ENCODE results near the gene C11orf68. TPM values are rescaled to one million over a fixed set of nuclear protein-coding genes. Genes with fewer than 3 reads are reported as not detected.

C11orf68 gene
- polyA plus RNA-seq, 1 experiment, result 32.9 TPM

DNA sequence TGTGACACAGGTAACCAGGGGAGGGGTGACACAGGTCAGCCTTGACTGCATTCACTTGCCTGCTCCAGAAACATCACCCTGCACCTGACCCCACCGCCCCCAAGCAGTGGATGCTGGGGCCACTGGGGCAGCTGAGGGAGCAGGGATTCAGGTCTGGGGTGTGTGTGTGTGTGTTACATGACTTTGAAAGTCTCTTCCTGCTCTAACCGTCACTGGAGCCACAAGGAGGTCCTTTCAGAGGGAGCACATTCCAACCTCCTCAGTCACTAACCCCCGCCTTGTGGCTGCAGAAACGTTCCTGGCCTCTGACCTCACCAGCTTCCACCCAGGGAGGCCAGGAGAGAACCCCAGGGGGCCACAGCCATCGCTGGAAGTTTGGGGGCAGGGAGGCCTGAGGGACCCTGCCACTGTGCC, 15.8 kb downstream of the C11orf68 start:
- H3K9me3 ChIP-seq (ENCODE audit: control insufficient read depth, insufficient read depth, low read length), result no peaks in the 10 kb centered on the region; the same call in 1 of the 2 replicates
- no peak for TF ChIP-seq CTCF (IDR thresholded peaks at IDR 0.05; ENCODE audit: low read depth, low read length)
- 0 out of 2 replicates have a peak overlapping the region, but pooled peaks have one; percentile 17 for H3K4me3 ChIP-seq (ENCODE audit: low read depth, low read length)
- peak overlapping the region; percentile 87 for H3K27ac ChIP-seq (ENCODE audit: low read depth, low read length)
- H3K27me3 ChIP-seq (ENCODE audit: control insufficient read depth, insufficient read depth, low read length), result no peaks in the 10 kb centered on the region
- ChIA-PET POLR2A (interaction anchor here (6.4 to 6.7 kb wide), 2 partner anchors 11 to 13 kb away, joined by 98 to 153 read pairs; partner anchors contain the start of genes CCDC85B and FIBP), CTCF (interaction anchor here (4.1 kb wide), 1 partner anchor 14 kb away, joined by 30 read pairs; the partner anchor contains the start of genes CCDC85B and FIBP)
- no peak for DNase-seq (ENCODE audit: low read depth, low spot score)

GRCh38 chr11:65900899-65901180, 18.0 kb downstream of the C11orf68 start:
- no peak for DNase-seq (ENCODE audit: low read depth, low spot score)
- POLR2A ChIA-PET, result interaction anchor here (0.6 to 6.7 kb wide), 11 partner anchors 11 to 1507 kb away, joined by 3 to 153 read pairs (median 4); partner anchors contain the start of genes C11orf68, CCDC85B, CFL1 and FIBP
- Histone ChIP-seq H3K27me3 (ENCODE audit: control insufficient read depth, insufficient read depth, low read length) (no peaks in the 10 kb centered on the region), H3K4me3 (ENCODE audit: low read depth, low read length) (no peak overlapping the region), H3K27ac (ENCODE audit: low read depth, low read length) (peak overlapping the region; percentile 87), H3K9me3 (ENCODE audit: control insufficient read depth, insufficient read depth, low read length) (no peaks in the 10 kb centered on the region; the same call in 1 of the 2 replicates)
- TF ChIP-seq CTCF (IDR thresholded peaks at IDR 0.05; ENCODE audit: low read depth, low read length), result no peak
- CTCF ChIA-PET, result interaction anchor here (0.6 to 4.1 kb wide), 4 partner anchors 11 to 33 kb away, joined by 3 to 30 read pairs (median 6); partner anchors contain the start of genes CCDC85B and FIBP

DNA sequence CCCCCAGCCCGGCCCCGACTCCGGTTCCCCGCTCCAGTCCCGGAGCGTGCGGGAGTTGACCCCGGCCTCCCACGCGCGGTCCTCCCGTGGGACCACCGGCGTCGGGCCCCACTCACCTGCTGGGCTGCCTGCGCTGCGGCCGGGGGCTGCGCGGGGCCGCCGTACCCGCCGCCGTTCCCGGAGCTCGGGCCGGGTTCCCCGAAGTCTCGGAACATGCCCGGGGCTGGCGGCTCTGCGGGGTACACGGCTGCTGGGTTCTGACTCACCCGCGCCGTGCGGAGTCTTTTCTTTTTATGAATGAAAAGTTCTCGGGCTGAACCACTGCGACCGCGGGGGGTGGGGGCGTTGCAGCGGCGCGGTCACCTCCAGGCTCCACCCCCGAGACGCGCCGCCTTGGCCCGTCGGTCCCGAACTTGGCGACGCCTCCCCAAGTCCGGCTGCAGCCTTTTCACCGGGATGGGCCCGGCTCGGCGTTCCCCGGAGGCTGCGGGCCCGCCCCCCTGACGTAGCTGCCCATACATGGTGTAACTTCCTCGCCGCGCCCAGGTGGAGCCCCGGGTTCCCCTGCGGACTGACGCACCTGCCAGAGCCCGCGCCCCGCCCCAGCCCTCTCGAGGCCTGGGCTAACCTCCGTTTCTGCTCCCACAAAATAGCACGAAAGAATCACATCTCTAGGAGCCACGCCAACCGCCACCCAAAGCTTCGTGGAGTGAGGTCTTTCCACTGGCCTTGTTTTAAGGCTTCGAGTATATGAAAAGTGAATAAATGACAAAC, 18.6 kb downstream of the C11orf68 start, which contains the start of gene FOSL1:
Gene FOSL1, minus strand, starts transcription at position 264 of the 774 bp plus-strand sequence. Its CDS starts 49 bp downstream, at position 215.
- no peaks in the 10 kb centered on the region for H3K27me3 ChIP-seq (ENCODE audit: control insufficient read depth, insufficient read depth, low read length)
- peak; percentile 89 for DNase-seq (ENCODE audit: low read depth, low spot score)
- CTCF ChIA-PET, result interaction anchor here (0.6 to 5.1 kb wide), 4 partner anchors 11 to 34 kb away, joined by 3 to 33 read pairs (median 19); partner anchors contain the start of genes CCDC85B and FIBP
- H3K4me3 ChIP-seq (ENCODE audit: low read depth, low read length), result peak within 1 kb of the TSS; percentile 96
- peak within 1 kb of the TSS; percentile 97 for H3K27ac ChIP-seq (ENCODE audit: low read depth, low read length)
- H3K9me3 ChIP-seq (ENCODE audit: control insufficient read depth, insufficient read depth, low read length), result no peaks in the 10 kb centered on the region; the same call in 1 of the 2 replicates
- POLR2A ChIA-PET, result interaction anchor here (0.6 to 6.7 kb wide), 12 partner anchors 10 to 1507 kb away, joined by 3 to 153 read pairs (median 4); partner anchors contain the start of genes C11orf68, CCDC85B, CFL1 and FIBP
- TF ChIP-seq CTCF (IDR thresholded peaks at IDR 0.05; ENCODE audit: low read depth, low read length), result no peak

- peak overlapping the region; percentile 97 for H3K27ac ChIP-seq (ENCODE audit: low read depth, low read length)
Observed at GRCh38 chr11:65899356-65900124, 19.3 kb downstream of the C11orf68 start.

More at GRCh38 chr11:65899356-65900124, 19.3 kb downstream of the C11orf68 start:
- CTCF ChIA-PET, result interaction anchor here (1.4 to 5.1 kb wide), 4 partner anchors 10 to 40 kb away, joined by 4 to 34 read pairs (median 32); partner anchors contain the start of genes CCDC85B and FIBP
- H3K27me3 ChIP-seq (ENCODE audit: control insufficient read depth, insufficient read depth, low read length), result no peaks in the 10 kb centered on the region
- DNase-seq (ENCODE audit: low read depth, low spot score), result no peak
- no peak for TF ChIP-seq CTCF (IDR thresholded peaks at IDR 0.05; ENCODE audit: low read depth, low read length)
- POLR2A ChIA-PET, result interaction anchor here (0.6 to 6.7 kb wide), 9 partner anchors 9 to 285 kb away, joined by 3 to 153 read pairs (median 5); partner anchors contain the start of genes C11orf68, CCDC85B, CFL1 and FIBP
- peak overlapping the region; percentile 96 for H3K4me3 ChIP-seq (ENCODE audit: low read depth, low read length)
- H3K9me3 ChIP-seq (ENCODE audit: control insufficient read depth, insufficient read depth, low read length), result no peaks in the 10 kb centered on the region; the same call in 1 of the 2 replicates
